GM12864 (cell line): ENCODE results near the gene SYCE3.

Source experiments
- DNase-seq: peaks from one replicate; pipeline ENCODE4 v3.0.0-alpha.2; 2011; ENCODE audit warnings: low read depth
- H3K4me3 ChIP-seq: 2 replicates; pipeline ENCODE4 v1.5.1; 2011; ENCODE audit warnings: mild to moderate bottlenecking, low read depth, low read length, control low read depth
- CTCF ChIP-seq: IDR thresholded peaks from 2 replicates; pipeline ENCODE4 v1.5.1; 2011; ENCODE audit warnings: low read depth, mild to moderate bottlenecking, moderate library complexity, low read length, control low read depth, inconsistent platforms; ENCODE audit errors: missing control alignments

Gene SYCE3

DNA sequence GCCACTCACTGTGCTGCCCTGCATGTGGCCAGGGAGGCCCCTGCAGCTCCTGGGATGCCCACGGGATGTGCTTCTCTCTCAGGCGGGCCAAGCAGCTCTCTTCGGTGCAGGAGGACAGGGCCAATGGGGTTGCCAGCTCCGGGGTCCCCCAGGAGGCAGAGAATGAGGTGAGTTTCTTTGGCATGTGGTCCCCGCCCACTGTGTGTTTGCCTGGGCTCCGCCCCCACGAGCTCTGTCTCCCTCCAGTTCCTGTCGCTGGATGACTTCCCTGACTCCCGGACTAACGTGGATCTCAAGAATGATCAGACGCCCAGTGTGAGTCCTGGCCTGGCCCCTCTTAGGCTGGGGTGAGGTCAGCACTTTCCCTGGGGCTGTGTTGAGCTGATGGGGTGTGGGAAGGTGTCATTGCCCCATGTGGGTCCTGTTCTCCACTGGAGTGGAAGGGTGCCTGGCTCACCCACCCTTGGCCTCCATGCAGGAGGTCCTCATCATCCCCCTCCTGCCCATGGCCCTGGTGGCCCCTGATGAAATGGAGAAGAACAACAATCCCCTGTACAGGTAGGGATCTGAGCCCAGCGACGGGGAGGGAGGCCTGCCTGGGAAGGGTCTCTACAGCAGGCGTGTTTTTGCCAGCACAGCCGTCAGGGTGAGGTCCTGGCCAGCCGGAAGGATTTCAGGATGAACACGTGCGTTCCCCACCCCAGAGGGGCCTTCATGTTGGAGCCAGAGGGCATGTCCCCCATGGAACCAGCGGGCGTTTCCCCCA is 45.0 kb downstream of the SYCE3 start:
- H3K4me3 ChIP-seq = no peak overlapping the region
- no peak for DNase-seq
- TF ChIP-seq CTCF = no peak

DNA sequence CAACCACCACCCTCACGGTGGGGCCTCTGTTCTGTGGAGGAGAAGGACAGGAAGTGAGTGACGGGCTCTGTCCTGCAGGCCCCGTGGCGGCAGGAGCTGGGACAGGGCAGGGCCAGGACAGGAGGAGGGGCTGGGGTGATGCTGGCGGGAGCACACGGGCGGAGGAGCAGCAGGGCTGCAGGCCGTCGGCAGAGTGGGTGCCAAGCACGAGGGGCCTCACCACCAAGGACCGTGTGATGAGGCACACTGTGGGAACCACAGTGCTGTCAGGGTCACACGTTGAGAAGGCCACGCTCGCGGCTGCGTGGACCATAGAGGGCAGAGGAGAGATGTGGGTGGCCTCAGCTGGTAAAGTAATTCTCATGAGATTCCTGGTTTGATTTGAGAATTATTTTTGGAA is 45.8 kb downstream of the SYCE3 start:
- TF ChIP-seq CTCF = no peak
- no peak overlapping the region for H3K4me3 ChIP-seq
- DNase-seq = no peak

GRCh38 chr22:50516068-50516467 is 46.7 kb downstream of the SYCE3 start:
- TF ChIP-seq CTCF = no peak
- H3K4me3 ChIP-seq = no peak overlapping the region
- DNase-seq = no peak

DNA sequence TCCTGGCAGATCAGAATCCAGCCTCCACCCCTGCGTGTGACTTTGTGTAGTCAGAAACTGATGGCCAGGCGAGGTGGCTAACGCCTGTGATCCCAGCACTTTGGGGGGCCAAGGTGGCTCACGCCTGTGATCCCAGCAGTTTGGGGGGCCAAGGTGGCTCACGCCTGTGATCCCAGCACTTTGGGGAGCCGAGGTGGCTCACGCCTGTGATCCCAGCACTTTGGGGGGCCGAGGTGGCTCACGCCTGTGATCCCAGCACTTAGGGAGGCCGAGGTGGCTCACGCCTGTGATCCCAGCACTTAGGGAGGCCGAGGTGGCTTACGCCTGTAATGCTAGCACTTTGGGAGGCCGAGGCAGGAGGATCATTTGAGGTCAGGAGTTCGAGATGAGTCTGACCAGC is 49.5 kb downstream of the SYCE3 start:
- no peak overlapping the region for H3K4me3 ChIP-seq
- TF ChIP-seq CTCF = no peak
- DNase-seq = no peak

DNA sequence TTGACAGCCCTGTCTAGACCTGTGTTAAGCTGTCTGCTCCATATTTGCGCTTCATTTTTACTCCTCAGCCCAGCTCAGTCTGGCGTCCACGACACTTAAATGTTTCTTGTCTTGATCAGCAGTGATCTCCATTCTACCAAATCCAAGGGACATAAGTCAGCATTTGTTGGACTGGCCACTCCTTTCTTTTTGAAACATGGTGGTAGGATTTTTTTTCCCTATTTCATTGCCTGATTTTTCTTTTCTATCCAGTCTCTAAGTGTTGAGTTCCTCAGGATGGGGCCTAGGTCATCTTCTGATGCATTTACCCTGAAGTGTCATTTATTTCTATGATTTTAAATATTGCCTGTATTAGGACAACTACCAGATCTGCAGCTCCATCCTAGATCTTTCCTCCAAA is 53.8 kb downstream of the SYCE3 start:
- TF ChIP-seq CTCF = no peak
- peak overlapping the region; percentile 71 for H3K4me3 ChIP-seq
- DNase-seq = no peak

DNA sequence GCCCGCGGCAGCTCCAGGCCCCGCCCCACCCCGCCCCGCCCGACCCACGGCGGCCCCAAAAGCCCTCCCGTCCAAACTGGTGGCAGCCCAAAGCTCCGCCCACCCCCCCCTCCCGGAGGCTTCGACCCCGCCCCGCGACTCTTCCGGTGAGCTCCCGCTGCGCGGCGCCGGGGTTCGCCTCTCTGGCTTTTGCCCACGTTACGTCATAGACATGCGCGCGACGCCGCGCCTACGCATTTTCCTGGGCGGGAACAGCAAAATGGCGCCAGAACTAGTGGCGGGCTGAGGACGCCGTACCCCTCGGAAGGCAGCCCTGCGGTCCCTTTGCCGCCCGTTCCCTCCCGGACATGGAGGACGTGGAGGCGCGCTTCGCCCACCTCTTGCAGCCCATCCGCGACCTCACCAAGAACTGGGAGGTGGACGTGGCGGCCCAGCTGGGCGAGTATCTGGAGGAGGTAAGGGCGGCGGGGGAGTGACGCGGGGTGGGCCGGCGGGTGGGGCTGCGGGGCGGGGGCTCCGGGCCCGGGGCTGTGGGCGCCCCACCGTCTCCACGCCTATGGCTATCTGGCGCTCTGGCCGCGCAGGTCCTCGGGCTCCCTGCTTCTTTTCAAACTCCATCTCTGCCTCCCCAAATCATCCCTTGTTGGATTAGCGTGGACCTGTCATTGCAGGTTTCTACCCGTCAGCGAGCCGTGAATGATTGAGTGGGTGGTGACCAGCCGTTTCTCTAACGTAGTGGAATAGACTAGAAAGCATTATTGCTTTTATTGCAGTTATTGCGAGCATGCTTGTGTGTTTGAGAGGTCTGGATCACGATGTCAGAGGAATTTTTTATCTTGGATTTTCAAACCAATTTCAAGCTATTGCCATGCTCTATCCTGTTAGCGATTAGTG is 54.5 kb downstream of the SYCE3 start, which contains the start of gene NCAPH2:
TSS of gene NCAPH2 (plus strand) at position 234 of the 894 bp plus-strand sequence. CDS start at position 348, 114 bp downstream.
- TF ChIP-seq CTCF = no peak
- peak; percentile 82 for DNase-seq
- H3K4me3 ChIP-seq = peak within 1 kb of the TSS; percentile 83
